IMR-90 (cell line): ENCODE measurements around the gene ADD3.

ENCODE experiments used
- CTCF ChIP-seq: conservative IDR thresholded peaks from 2 replicates; pipeline ENCODE4 v1.5.1; 2012; ENCODE audit warnings: mild to moderate bottlenecking, low read depth, low read length, improper control_type of control experiment
- POLR2A ChIP-seq: IDR thresholded peaks from 2 replicates; pipeline ENCODE4 v1.6.1; 2012; ENCODE audit warnings: mild to moderate bottlenecking, low read depth, low read length

- TF ChIP-seq POLR2A (no peak), CTCF (no peak)
These were observed 52.1 kb downstream of the ADD3 start for GRCh38 chr10:110059925-110060324.
